ENCODE data around the gene SVOP. TPM values are rescaled to one million over a fixed set of nuclear protein-coding genes. Genes with fewer than 3 reads are reported as not detected.

SVOP gene
- total RNA-seq, 4 donors from 2014 or later = not detected

DNA sequence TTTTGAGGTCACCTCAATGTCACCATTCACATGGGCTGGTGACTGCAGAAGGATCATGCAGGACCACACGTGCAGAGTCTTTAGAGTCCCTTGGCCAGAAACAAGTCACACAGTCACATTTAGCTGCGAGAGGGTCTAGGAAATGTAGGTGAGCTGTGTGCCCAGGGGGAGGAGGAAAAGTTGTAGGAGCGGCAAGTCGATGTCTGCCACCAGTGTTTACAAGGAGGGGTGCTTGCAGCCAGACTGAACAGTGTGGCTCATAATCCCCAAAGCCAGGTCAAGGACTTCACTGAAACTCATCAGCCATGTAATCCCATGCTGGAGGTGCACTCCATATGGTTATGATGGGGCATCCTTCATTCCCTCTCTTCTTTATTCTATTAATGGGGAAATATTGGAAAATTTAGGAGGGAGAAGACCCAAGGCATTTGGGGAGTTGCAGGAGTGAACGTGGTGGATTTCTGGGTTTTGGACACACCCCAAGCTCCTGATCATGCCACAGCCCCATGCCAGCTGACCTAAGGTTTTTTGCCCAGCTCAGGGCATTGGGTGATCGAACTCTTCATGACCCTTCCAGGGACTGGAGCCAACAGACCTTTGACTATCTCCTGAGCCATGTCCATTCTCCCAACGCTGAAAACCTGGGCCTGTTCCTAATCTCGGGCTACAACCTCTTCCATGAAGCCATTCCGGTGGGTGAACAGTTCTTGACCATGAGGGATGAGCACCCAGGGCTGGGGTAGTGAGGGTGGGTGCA is 133.8 kb downstream of the SVOP start:
- H3K4me3 ChIP-seq (ENCODE audit: low read depth, poor library complexity, severe bottlenecking) = no peak overlapping the region
- TF ChIP-seq POLR2A (IDR thresholded peaks at IDR 0.05) (no peak), CTCF (IDR thresholded peaks at IDR 0.05) (no peak)
- WGBS, 2 donors = 82 to 83% methylated on average over 9 of the region's 9 CpGs
- no peak for DNase-seq (ENCODE audit: low spot score in 2 of 2)
- intact Hi-C loops (cut with DNase I; ENCODE audit: low total_unique reads) = loop anchor here (10.0 kb wide), 1 partner anchor 58 kb away; no protein-coding TSS in a partner anchor

GRCh38 chr12:108884116-108885012 is 136.5 kb downstream of the SVOP start:
- WGBS, 2 donors = 61% methylated on average over 16 of the region's 16 CpGs
- TF ChIP-seq POLR2A (IDR thresholded peaks at IDR 0.05) (no peak), CTCF (IDR thresholded peaks at IDR 0.05) (no peak)
- no peak overlapping the region for H3K4me3 ChIP-seq (ENCODE audit: low read depth, poor library complexity, severe bottlenecking)
- peak in 1 of 2 donors; percentile 30 for DNase-seq (ENCODE audit: low spot score in 2 of 2)
- intact Hi-C loops (cut with DNase I; ENCODE audit: low total_unique reads) = loop anchor here (10.0 kb wide), 1 partner anchor 60 kb away; no protein-coding TSS in a partner anchor

- intact Hi-C loops (cut with DNase I; ENCODE audit: low total_unique reads) = loop anchor here (10.0 kb wide), 1 partner anchor 63 kb away; no protein-coding TSS in a partner anchor
- WGBS, 2 donors = 66% methylated on average over 3 of the region's 3 CpGs
- TF ChIP-seq POLR2A (IDR thresholded peaks at IDR 0.05) = no peak
- no peak for TF ChIP-seq CTCF (IDR thresholded peaks at IDR 0.05)
- no peak for DNase-seq (ENCODE audit: low spot score in 2 of 2)
- no peak overlapping the region for H3K4me3 ChIP-seq (ENCODE audit: low read depth, poor library complexity, severe bottlenecking)
These were observed 138.9 kb downstream of the SVOP start for GRCh38 chr12:108881953-108882352.

- 72 to 77% methylated on average over 15 to 16 of the region's 16 CpGs for WGBS, 2 donors
- intact Hi-C loops (cut with DNase I; ENCODE audit: low total_unique reads) = loop anchor here (10.0 kb wide), 1 partner anchor 65 kb away; no protein-coding TSS in a partner anchor
- no peak for DNase-seq (ENCODE audit: low spot score in 2 of 2)
- H3K4me3 ChIP-seq (ENCODE audit: low read depth, poor library complexity, severe bottlenecking) = no peak within 1 kb of the TSS
- TF ChIP-seq CTCF (IDR thresholded peaks at IDR 0.05) = no peak
- no peak for TF ChIP-seq POLR2A (IDR thresholded peaks at IDR 0.05)
These were observed 141.1 kb downstream of the SVOP start, which contains the start of gene DAO for GRCh38 chr12:108879615-108880254. Gene DAO (plus strand): TSS chr12:108880092. CDS start chr12:108885007, 4,915 bp downstream.

DNA sequence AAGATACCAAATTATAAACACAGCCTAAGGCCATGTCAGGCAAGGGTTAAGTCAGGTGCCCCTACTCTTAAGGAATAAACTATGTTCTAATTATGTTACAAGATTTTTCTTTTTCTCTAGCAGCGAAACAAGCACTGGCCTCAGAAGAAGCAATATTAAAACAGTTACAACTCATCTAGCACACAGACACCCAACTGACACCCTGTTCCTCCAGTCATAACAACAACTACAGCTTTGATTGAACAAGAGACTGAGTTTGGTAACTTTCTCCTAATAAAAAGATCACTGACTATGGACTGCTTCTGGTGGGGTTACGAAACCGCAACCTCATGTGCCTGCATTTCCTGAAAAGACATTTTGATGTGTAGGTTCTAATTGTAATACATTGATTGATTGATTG is 144.3 kb downstream of the SVOP start:
- intact Hi-C loops (cut with DNase I; ENCODE audit: low total_unique reads) = no loop called here
- no peak overlapping the region for H3K4me3 ChIP-seq (ENCODE audit: low read depth, poor library complexity, severe bottlenecking)
- 77 to 85% methylated on average over 3 of the region's 3 CpGs for WGBS, 2 donors
- no peak for TF ChIP-seq POLR2A (IDR thresholded peaks at IDR 0.05)
- no peak for TF ChIP-seq CTCF (IDR thresholded peaks at IDR 0.05)
- no peak for DNase-seq (ENCODE audit: low spot score in 2 of 2)

Measured in lower leg skin (tissue), 4 donors.